ENCODE results near the gene NTF3. TPM values are rescaled to one million over a fixed set of nuclear protein-coding genes. Genes with fewer than 3 reads are reported as not detected.

NTF3 gene
- polyA plus RNA-seq, 3 donors, result not detected

GRCh38 chr12:5429741-5430557 lies 2.0 kb upstream of the NTF3 start:
- H3K4me1 ChIP-seq (ENCODE audit: control insufficient read depth in 1 of 2, insufficient read depth in 2 of 2, low read length in 2 of 2), result no peaks in the 10 kb centered on the region
- no peaks in the 10 kb centered on the region for H4K20me1 ChIP-seq (ENCODE audit: insufficient read depth, low read length)
- no peak overlapping the region for H3K4me2 ChIP-seq (replicated peaks; ENCODE audit: extremely low read depth, low read length, poor library complexity, severe bottlenecking)
- peaks cover 0 to 26% of the 10 kb centered on the region in 2 donors for H3K9me3 ChIP-seq (replicated peaks in 1 of 2; ENCODE audit: control insufficient read depth in 1 of 2, insufficient read depth in 1 of 2, low read length in 2 of 2)
- no peak overlapping the region for H3K4me3 ChIP-seq (replicated peaks in 1 of 3; ENCODE audit: low read depth in 2 of 3, low read length in 3 of 3)
- Mint-ChIP-seq H3K27me3 (ENCODE audit: low read depth in 3 of 3) (peaks cover 50 to 60% (median 57%) of the 10 kb centered on the region in 3 donors), H3K27ac (no peak overlapping the region), H3K4me1 (peaks cover 15% of the 10 kb centered on the region), H3K36me3 (peaks cover 0 to 11% of the 10 kb centered on the region in 2 donors), H3K9me3 (peaks cover 0 to 8% (median 5%) of the 10 kb centered on the region in 7 donors), H3K4me3 (peak overlapping the region in 1 of 2 donors; percentile 90)
- no peak for TF ChIP-seq CTCF (IDR thresholded peaks at IDR 0.05)
- H3K79me2 ChIP-seq (ENCODE audit: insufficient read depth, low read length), result no peaks in the 10 kb centered on the region
- H3K27me3 ChIP-seq (ENCODE audit: control insufficient read depth in 2 of 2, insufficient read depth in 2 of 2, low read length in 2 of 2), result peaks cover 62 to 84% of the 10 kb centered on the region in 2 donors
- WGBS (ENCODE audit: insufficient coverage), result 11% methylated on average over 15 of the region's 23 CpGs
- H3K9ac ChIP-seq (ENCODE audit: insufficient read depth, low read length, poor library complexity, severe bottlenecking), result no peak overlapping the region
- no peak for DNase-seq
- intact Hi-C loops (cut with micrococcal nuclease), result no loop called here
- no peak overlapping the region for H3K27ac ChIP-seq (ENCODE audit: low read depth in 1 of 2, low read length in 2 of 2)
- no peaks in the 10 kb centered on the region for H3K36me3 ChIP-seq (replicated peaks in 1 of 2; ENCODE audit: control insufficient read depth in 1 of 2, insufficient read depth in 2 of 2, low read length in 2 of 2)
- no peak overlapping the region for H2AFZ ChIP-seq (ENCODE audit: insufficient read depth, low read depth, low read length, poor library complexity, severe bottlenecking)

DNA sequence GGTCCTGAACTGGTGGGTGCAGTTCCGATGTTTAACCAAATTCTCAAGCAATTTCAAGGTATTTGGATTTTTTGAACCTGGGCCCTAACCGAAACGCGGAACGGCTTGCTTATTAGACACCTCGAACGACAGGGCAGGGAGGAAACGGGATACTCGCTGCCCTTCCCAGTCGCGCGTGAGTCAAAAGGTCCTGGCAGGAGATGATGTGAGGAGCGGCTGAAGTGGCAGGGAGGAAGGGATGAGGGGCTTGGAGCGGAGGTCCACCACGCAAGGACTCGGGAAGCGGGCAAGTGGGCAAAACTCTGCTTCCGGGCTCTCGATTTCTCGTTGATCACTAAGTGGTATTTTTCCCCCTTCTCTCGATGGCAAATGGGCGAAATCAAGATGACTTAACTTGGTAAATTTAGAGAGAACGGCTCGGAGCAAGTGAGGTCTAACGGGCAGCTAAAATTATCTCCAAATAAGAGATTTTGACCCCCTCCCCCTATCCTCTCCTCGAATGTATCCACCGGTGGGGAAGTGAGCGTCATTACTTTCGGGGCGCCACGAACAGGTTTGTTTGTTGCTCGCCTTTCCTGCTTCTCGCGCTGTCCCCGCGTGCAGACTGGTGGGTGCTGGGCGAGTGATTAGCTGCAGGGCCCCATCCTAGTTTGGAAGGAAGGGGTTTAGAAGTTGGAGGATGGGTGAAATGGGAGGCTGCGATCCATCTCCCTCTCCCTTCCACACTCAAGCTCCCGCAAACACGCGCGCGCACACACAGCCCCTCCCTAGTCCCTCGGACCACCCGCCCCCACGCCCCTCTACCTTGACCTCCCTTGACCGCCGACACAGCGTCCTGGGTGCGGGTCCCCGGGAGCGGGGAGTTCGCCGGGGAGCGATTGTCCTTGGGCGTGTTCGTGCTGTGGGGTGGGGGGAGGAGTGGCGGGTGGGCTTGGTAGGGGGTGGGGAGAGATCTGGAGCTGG lies 986 bp upstream of the NTF3 start:
- H3K27me3 Mint-ChIP-seq (ENCODE audit: low read depth in 3 of 3), result peaks cover 50 to 56% (median 54%) of the 10 kb centered on the region in 3 donors
- peak overlapping the region in 1 of 2 donors; percentile 90 for H3K4me3 Mint-ChIP-seq
- no peak for TF ChIP-seq CTCF (IDR thresholded peaks at IDR 0.05)
- no peak overlapping the region for H3K9ac ChIP-seq (ENCODE audit: insufficient read depth, low read length, poor library complexity, severe bottlenecking)
- H3K27ac ChIP-seq (ENCODE audit: low read depth in 1 of 2, low read length in 2 of 2), result no peak overlapping the region
- no peak overlapping the region for H2AFZ ChIP-seq (ENCODE audit: insufficient read depth, low read depth, low read length, poor library complexity, severe bottlenecking)
- 3% methylated on average over 26 of the region's 58 CpGs for WGBS (ENCODE audit: insufficient coverage)
- peaks cover 72 to 92% of the 10 kb centered on the region in 2 donors for H3K27me3 ChIP-seq (ENCODE audit: control insufficient read depth in 2 of 2, insufficient read depth in 2 of 2, low read length in 2 of 2)
- peaks cover 0 to 11% of the 10 kb centered on the region in 2 donors for H3K36me3 Mint-ChIP-seq
- H4K20me1 ChIP-seq (ENCODE audit: insufficient read depth, low read length), result no peaks in the 10 kb centered on the region
- H3K4me1 ChIP-seq (ENCODE audit: control insufficient read depth in 1 of 2, insufficient read depth in 2 of 2, low read length in 2 of 2), result no peaks in the 10 kb centered on the region
- H3K9me3 Mint-ChIP-seq, result peaks cover 0 to 8% (median 5%) of the 10 kb centered on the region in 7 donors
- no peaks in the 10 kb centered on the region for H3K36me3 ChIP-seq (replicated peaks in 1 of 2; ENCODE audit: control insufficient read depth in 1 of 2, insufficient read depth in 2 of 2, low read length in 2 of 2)
- H3K9me3 ChIP-seq (replicated peaks in 1 of 2; ENCODE audit: control insufficient read depth in 1 of 2, insufficient read depth in 1 of 2, low read length in 2 of 2), result peaks cover 0 to 26% of the 10 kb centered on the region in 2 donors
- intact Hi-C loops (cut with micrococcal nuclease), result no loop called here
- peaks cover 15% of the 10 kb centered on the region for H3K4me1 Mint-ChIP-seq
- no peak overlapping the region for H3K27ac Mint-ChIP-seq
- peak overlapping the region; percentile 7 for H3K4me2 ChIP-seq (replicated peaks; ENCODE audit: extremely low read depth, low read length, poor library complexity, severe bottlenecking)
- H3K79me2 ChIP-seq (ENCODE audit: insufficient read depth, low read length), result no peaks in the 10 kb centered on the region
- H3K4me3 ChIP-seq (replicated peaks in 1 of 3; ENCODE audit: low read depth in 2 of 3, low read length in 3 of 3), result no peak overlapping the region
- DNase-seq, result no peak

All from CD14-positive monocyte (primary cell).